Nephron progenitor cell (in vitro differentiated cells): ENCODE data around the gene CCDC134.

Experiments used
- DNase-seq: peaks from one replicate; pipeline ENCODE4 v3.0.0; 2021
- H3K27ac Mint-ChIP-seq: 2 replicates; pipeline ENCODE4 v1.8.0; 2021; ENCODE audit warnings: mild to moderate bottlenecking, moderate library complexity, mixed read lengths
- H3K27me3 Mint-ChIP-seq: 2 replicates; pipeline ENCODE4 v1.8.0; 2021; ENCODE audit warnings: mild to moderate bottlenecking, low read depth, mixed read lengths; ENCODE audit not compliant: poor library complexity
- H3K36me3 Mint-ChIP-seq: 2 replicates; pipeline ENCODE4 v1.8.0; 2021; ENCODE audit warnings: low read depth, mixed read lengths
- H3K4me1 Mint-ChIP-seq: 2 replicates; pipeline ENCODE4 v1.8.0; 2021; ENCODE audit warnings: mixed read lengths
- H3K4me3 Mint-ChIP-seq: 2 replicates; pipeline ENCODE4 v1.8.0; 2021; ENCODE audit warnings: mild to moderate bottlenecking, moderate library complexity, mixed read lengths
- H3K9me3 Mint-ChIP-seq: 2 replicates; pipeline ENCODE4 v1.8.0; 2021; ENCODE audit warnings: mild to moderate bottlenecking, moderate library complexity, mixed read lengths
- TF ChIP-seq, protein P1 (sequence below): fragments of 200-600 bp; sonication (generic); IDR thresholded peaks from 2 replicates; pipeline ENCODE4 v1.5.0; 2021; ENCODE audit warnings: antibody characterized with exemption

CCDC134 gene

DNA sequence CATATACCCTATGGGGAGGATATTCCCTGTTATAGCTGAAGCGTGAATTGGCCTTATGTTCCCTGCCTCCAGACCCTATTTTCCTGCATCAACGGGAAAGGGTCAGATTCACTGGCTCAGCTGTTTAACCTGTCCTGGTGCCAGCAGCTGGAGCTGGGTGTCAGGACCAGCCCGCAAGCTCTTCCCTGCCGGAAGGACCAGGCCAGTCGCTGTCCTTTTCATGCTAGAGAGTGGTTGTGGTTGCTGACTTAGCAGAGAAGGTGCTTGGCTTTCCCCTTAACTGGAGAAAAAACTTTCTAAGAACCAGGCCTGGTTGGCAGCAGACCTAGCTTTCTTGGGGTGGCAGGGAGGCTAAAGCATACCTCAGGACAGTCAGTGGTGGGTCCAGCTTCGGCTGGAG lies 27.2 kb downstream of the CCDC134 start:
- H3K4me1 Mint-ChIP-seq = peaks cover 86% of the 10 kb centered on the region
- TF ChIP-seq, protein P1, sequence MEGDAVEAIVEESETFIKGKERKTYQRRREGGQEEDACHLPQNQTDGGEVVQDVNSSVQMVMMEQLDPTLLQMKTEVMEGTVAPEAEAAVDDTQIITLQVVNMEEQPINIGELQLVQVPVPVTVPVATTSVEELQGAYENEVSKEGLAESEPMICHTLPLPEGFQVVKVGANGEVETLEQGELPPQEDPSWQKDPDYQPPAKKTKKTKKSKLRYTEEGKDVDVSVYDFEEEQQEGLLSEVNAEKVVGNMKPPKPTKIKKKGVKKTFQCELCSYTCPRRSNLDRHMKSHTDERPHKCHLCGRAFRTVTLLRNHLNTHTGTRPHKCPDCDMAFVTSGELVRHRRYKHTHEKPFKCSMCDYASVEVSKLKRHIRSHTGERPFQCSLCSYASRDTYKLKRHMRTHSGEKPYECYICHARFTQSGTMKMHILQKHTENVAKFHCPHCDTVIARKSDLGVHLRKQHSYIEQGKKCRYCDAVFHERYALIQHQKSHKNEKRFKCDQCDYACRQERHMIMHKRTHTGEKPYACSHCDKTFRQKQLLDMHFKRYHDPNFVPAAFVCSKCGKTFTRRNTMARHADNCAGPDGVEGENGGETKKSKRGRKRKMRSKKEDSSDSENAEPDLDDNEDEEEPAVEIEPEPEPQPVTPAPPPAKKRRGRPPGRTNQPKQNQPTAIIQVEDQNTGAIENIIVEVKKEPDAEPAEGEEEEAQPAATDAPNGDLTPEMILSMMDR = no peak

DNA sequence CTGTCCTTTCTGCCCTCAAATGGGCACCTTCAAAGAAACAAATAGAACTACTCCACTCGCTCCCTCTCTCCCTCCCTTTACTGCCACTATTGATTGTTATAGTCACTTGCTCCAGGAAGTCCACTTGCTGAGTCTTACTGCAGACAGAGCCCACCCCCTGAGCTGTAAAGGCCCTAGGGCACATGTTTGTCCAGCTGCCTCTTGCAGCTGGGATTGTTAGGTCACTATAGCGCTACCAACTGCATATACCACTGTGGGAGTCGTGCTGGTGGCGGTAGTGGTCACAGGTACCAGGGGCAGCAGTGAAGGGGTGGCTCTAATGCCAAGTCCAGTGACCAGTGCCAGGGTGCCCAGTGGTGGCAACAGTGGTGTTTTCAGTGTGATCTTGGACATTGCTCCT lies 28.0 kb downstream of the CCDC134 start:
- DNase-seq = no peak
- peaks cover 14% of the 10 kb centered on the region for H3K36me3 Mint-ChIP-seq
- no peaks in the 10 kb centered on the region for H3K9me3 Mint-ChIP-seq
- no peaks in the 10 kb centered on the region for H3K27me3 Mint-ChIP-seq
- peaks cover 84% of the 10 kb centered on the region for H3K4me1 Mint-ChIP-seq
- H3K27ac Mint-ChIP-seq = peak overlapping the region; percentile 55
- TF ChIP-seq, protein P1 = no peak
- peak overlapping the region; percentile 19 for H3K4me3 Mint-ChIP-seq

More for the DNA sequence above, 27.2 kb downstream of the CCDC134 start:
- no peak for DNase-seq
- Mint-ChIP-seq H3K9me3 (no peaks in the 10 kb centered on the region), H3K27ac (peak overlapping the region; percentile 79), H3K36me3 (peaks cover 20% of the 10 kb centered on the region), H3K27me3 (no peaks in the 10 kb centered on the region), H3K4me3 (no peak overlapping the region)

DNA sequence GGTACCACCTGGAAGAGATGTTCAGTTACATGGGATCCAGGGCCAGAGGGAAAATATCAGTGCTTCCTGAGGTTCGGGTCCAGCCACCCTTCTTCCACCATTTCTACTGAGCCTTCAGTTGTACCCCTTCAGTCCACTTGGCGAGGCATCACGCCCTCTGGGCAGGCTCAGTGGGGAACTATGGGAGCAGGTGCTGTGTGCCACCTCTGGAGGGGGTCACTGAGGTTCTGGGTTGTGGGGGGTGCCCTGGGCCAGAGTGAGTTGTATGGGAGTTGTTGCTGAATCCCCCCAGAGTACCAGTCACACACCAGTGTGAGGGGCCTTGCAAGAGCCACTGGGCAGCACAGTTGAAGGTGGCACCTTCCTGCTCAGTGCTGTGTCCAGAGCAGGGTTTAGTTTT lies 29.7 kb downstream of the CCDC134 start:
- H3K4me3 Mint-ChIP-seq = no peak overlapping the region
- H3K9me3 Mint-ChIP-seq = no peaks in the 10 kb centered on the region
- DNase-seq = no peak
- H3K27ac Mint-ChIP-seq = peak overlapping the region; percentile 55
- H3K36me3 Mint-ChIP-seq = no peaks in the 10 kb centered on the region
- H3K27me3 Mint-ChIP-seq = no peaks in the 10 kb centered on the region
- peaks cover 80% of the 10 kb centered on the region for H3K4me1 Mint-ChIP-seq
- TF ChIP-seq, protein P1 = no peak

GRCh38 chr22:41831383-41831782 lies 30.9 kb downstream of the CCDC134 start:
- Mint-ChIP-seq H3K4me1 (peaks cover 77% of the 10 kb centered on the region), H3K36me3 (peaks cover 8% of the 10 kb centered on the region), H3K9me3 (no peaks in the 10 kb centered on the region), H3K27me3 (no peaks in the 10 kb centered on the region), H3K4me3 (no peak overlapping the region), H3K27ac (peak overlapping the region; percentile 100)
- TF ChIP-seq, protein P1 = no peak
- DNase-seq = no peak

DNA sequence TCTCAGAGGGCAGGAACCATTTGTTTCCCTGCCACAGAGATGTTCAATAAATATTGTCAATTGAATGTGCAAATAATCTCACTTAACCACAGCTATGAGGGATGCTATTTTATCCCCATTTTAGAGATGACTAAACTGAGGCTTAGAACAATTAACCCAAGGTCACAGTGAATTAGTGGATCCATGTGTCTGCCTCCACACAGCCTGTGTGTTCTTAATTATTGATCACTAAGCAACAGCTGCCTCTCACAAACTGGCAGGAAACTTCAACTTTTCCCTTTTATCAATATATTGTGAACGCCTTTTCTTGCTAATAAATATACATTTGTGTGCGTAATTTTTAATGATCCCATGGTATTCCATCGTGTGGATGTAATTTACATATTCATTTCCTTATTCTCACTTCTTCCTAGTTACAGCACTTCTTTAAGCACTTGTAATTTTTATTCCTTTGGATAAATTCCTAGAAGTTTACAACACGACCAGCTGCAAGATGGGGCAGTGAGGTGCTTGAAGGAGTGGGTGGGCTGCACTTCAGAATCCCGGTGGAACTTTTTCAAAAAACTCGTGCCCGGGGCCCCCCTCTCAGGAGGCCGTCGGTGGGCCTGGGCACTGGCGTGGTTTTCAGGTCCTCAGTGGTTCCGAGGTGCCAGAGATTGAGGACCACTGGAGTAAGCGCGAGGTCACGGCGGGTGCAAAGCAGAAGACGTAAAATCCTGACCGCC lies 31.5 kb downstream of the CCDC134 start:
- TF ChIP-seq, protein P1 = no peak
- no peaks in the 10 kb centered on the region for H3K27me3 Mint-ChIP-seq
- DNase-seq = no peak
- peak overlapping the region; percentile 100 for H3K27ac Mint-ChIP-seq
- H3K4me3 Mint-ChIP-seq = peak overlapping the region; percentile 77
- peaks cover 77% of the 10 kb centered on the region for H3K4me1 Mint-ChIP-seq
- H3K36me3 Mint-ChIP-seq = peaks cover 14% of the 10 kb centered on the region
- no peaks in the 10 kb centered on the region for H3K9me3 Mint-ChIP-seq
